Aorta (tissue), 5 donors: ENCODE results near the gene SPEM3. TPM values are rescaled to one million over a fixed set of nuclear protein-coding genes. Genes with fewer than 3 reads are reported as not detected.

Experiments
- ATAC-seq: fragments of 200-7000 bp; cut with Tn5 transposase; one replicate; pipeline ENCODE4 v1.9.1; 2022; ENCODE audit warnings: moderate library complexity; ENCODE audit not compliant: low FRiP score
- DNase-seq, 2 donors: peaks; one replicate each; pipeline ENCODE4 v3.0.0-alpha.2; 2020
- H3K27ac ChIP-seq, 2 donors: one replicate each; pipeline ENCODE4 v1.5.1; 2013; ENCODE audit warnings: low read length in 2 of 2, mild to moderate bottlenecking in 2 of 2, moderate library complexity in 2 of 2, control low read depth in 1 of 2, inconsistent platforms in 1 of 2, low read depth in 1 of 2
- H3K27me3 ChIP-seq, 2 donors: one replicate each; pipeline ENCODE4 v1.6.1; 2013; ENCODE audit warnings: control low read depth in 1 of 2, low read length in 1 of 2, mild to moderate bottlenecking in 1 of 2, moderate library complexity in 1 of 2; ENCODE audit not compliant: insufficient read depth in 2 of 2, control insufficient read depth in 1 of 2
- H3K36me3 ChIP-seq, 2 donors: one replicate each; pipeline ENCODE4 v1.6.1; 2013; ENCODE audit warnings: control low read depth in 1 of 2, low read length in 1 of 2, mild to moderate bottlenecking in 1 of 2; ENCODE audit not compliant: insufficient read depth in 2 of 2, control insufficient read depth in 1 of 2
- H3K4me1 ChIP-seq, 2 donors: one replicate each; pipeline ENCODE4 v1.6.1; 2013; ENCODE audit warnings: low read length in 2 of 2, control low read depth in 1 of 2, mild to moderate bottlenecking in 1 of 2, moderate library complexity in 1 of 2; ENCODE audit not compliant: insufficient read depth in 2 of 2, control insufficient read depth in 1 of 2
- H3K4me3 ChIP-seq, 2 donors: one replicate each; pipeline ENCODE4 v1.5.1; 2013; ENCODE audit warnings: low read length in 2 of 2, control low read depth in 1 of 2, mild to moderate bottlenecking in 1 of 2
- H3K9me3 ChIP-seq: one replicate; pipeline ENCODE4 v1.6.1; 2013; ENCODE audit warnings: mild to moderate bottlenecking, low read length; ENCODE audit not compliant: control insufficient read depth
- WGBS, 2 donors: extraction: QIAGEN DNeasy Blood & Tissue Kit; methylation state at CpG; one replicate each; pipeline ENCODE4 v1.1.7; 2013; 5-methylcytosine and 5-hydroxymethylcytosine counted together
- intact Hi-C, 2 donors: fragments of 100-400 bp; cut with DNase I; formaldehyde crosslinking; loops; one replicate each; pipeline versions ENCODE4 v1.14.2 to v1.15.0; 2022
- long read RNA-seq, 2 donors: library from polyadenylated mRNA; unstranded; transcript quantifications; one replicate each; pipeline ENCODE4 v2.0.0, GENCODE V29; 2020 to 2021
- polyA plus RNA-seq, 2 donors: library from polyadenylated mRNA; stranded (reverse); fragments of 200-250 nt; gene quantifications; one replicate each; pipeline ENCODE4 v1.2.3, GENCODE V29; 2013
- total RNA-seq, 2 donors: library from RNA; stranded (reverse); fragmentation: NEBNext Ultra II Directional; extraction: Animal tissue kit (Norgen Biotek cat#: 25700); gene quantifications; one replicate each; pipeline ENCODE4 v1.2.1, GENCODE V29; 2021
- donor health status: healthy with polysubstance abuse.
- donor health status: Bipolar disorder and iron deficiency.
- donor health status: DM: no; HTN: no; CAD: no.
- donor health status: DM: no; HTN: no; CAD: no.
- donor health status: DM: yes; HTN: yes; CAD: no.

The SPEM3 gene
- total RNA-seq, result not detected
- not detected for polyA plus RNA-seq
- long read RNA-seq, donor 1, result 0 reads
- long read RNA-seq, donor 2, result 0 reads

DNA sequence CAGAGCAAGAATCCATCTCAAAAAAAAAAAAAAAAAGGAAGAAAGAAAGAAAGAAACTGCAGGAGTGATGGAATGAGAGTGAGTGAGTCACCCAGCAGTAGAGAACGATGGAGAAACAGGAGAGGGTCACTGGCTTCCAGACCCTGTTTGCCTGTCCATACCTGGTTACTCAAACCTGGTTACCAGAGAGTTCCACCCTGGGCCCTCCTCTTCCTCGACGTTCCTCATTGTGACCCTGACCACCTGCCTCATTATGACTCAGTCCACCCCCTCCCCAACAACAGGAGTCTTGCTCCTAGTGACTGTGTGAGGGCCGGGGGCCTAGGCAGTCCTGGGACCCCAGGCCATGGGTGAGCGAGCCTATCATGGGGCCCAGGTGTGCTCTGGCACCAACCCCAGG is at the start of gene SPEM3:
SPEM3 (plus strand) TSS at position 301 of the 400 bp plus-strand sequence; CDS start at position 347, 46 bp downstream.
- ATAC-seq (no peak), DNase-seq (no peak)
- Histone ChIP-seq H3K4me1 (no peaks in the 10 kb centered on the region), H3K4me3 (no peak within 1 kb of the TSS), H3K27me3 (no peaks in the 10 kb centered on the region), H3K9me3 (no peaks in the 10 kb centered on the region), H3K27ac (no peak within 1 kb of the TSS), H3K36me3 (no peaks in the 10 kb centered on the region)
- WGBS, 2 donors, result 67 to 72% methylated on average over 5 of the region's 5 CpGs
- intact Hi-C loops, result no loop called here

GRCh38 chr17:7379134-7379533 is 49.5 kb upstream of the SPEM3 start:
- Histone ChIP-seq H3K27me3 (no peaks in the 10 kb centered on the region), H3K27ac (no peak overlapping the region), H3K4me1 (no peaks in the 10 kb centered on the region), H3K9me3 (no peaks in the 10 kb centered on the region), H3K4me3 (no peak overlapping the region), H3K36me3 (no peaks in the 10 kb centered on the region)
- DNase-seq (no peak), ATAC-seq (no peak)
- intact Hi-C loops, result no loop called here
- WGBS, 2 donors, result 96% methylated on average over 3 of the region's 3 CpGs

DNA sequence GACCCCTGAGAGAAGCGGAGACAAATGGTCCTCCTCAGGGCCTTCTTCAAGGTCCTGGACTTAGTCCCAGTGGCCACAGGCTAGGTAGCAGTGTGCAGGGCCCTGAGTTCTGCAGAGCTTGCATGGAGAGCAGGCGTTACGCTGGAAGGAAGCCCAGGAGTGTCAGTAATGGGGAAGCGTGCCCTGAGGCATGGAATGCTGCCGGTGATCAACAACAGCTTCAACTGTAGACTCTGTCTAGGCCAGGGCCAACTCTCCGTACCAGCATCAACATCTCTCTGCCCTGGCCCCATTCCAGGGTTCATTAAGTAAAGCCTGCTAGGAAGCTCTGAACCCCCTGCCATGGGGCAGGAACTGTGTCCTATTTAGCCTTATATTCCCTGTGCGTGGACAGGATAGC is 48.3 kb upstream of the SPEM3 start:
- intact Hi-C loops, result no loop called here
- H3K36me3 ChIP-seq, result no peaks in the 10 kb centered on the region
- ATAC-seq, result peak; percentile 44
- no peaks in the 10 kb centered on the region for H3K9me3 ChIP-seq
- 15 to 16% methylated on average over 7 of the region's 7 CpGs for WGBS, 2 donors
- DNase-seq, result peak in 1 of 2 donors; percentile 80
- H3K27ac ChIP-seq, result no peak overlapping the region
- no peaks in the 10 kb centered on the region for H3K27me3 ChIP-seq
- H3K4me3 ChIP-seq, result no peak overlapping the region
- H3K4me1 ChIP-seq, result no peaks in the 10 kb centered on the region

- Histone ChIP-seq H3K4me1 (no peaks in the 10 kb centered on the region), H3K27me3 (no peaks in the 10 kb centered on the region), H3K27ac (no peak within 1 kb of the TSS), H3K4me3 (peak within 1 kb of the TSS; percentile 24 to 42), H3K36me3 (no peaks in the 10 kb centered on the region), H3K9me3 (no peaks in the 10 kb centered on the region)
- WGBS, 2 donors, result 5 to 7% methylated on average over 29 to 52 of the region's 52 CpGs
- intact Hi-C loops, result no loop called here
- no peak for ATAC-seq
- DNase-seq, result peak; percentile 69 to 83
These were observed 47.6 kb upstream of the SPEM3 start, which contains the start of gene TNK1 for GRCh38 chr17:7380855-7381683. Gene TNK1 (plus strand): TSS chr17:7381089. CDS start chr17:7382927, 1,838 bp downstream.

DNA sequence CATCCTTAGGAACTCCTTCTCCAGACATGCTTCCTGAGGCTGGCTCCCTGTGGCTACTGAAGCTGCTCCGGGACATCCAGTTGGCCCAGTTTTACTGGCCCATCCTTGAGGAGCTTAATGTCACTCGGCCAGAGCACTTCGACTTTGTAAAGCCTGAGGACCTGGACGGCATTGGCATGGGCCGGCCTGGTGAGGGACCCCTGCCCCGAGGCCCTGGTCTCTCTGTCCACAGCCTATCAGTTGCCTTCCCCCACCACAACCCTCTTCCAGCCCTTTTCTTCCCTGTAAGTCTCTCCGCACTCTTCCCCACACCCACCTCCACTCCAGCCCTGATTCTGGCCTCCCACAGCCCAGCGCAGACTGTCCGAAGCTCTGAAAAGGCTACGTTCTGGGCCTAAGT is 45.8 kb upstream of the SPEM3 start:
- H3K27ac ChIP-seq, result no peak overlapping the region
- ATAC-seq (no peak), DNase-seq (no peak)
- H3K27me3 ChIP-seq, result no peaks in the 10 kb centered on the region
- H3K4me1 ChIP-seq, result no peaks in the 10 kb centered on the region
- intact Hi-C loops, result no loop called here
- WGBS, 2 donors, result 91 to 92% methylated on average over 10 of the region's 10 CpGs
- no peak overlapping the region for H3K4me3 ChIP-seq
- H3K36me3 ChIP-seq, result no peaks in the 10 kb centered on the region
- no peaks in the 10 kb centered on the region for H3K9me3 ChIP-seq

- Histone ChIP-seq H3K27ac (no peak overlapping the region), H3K4me3 (no peak overlapping the region), H3K9me3 (no peaks in the 10 kb centered on the region), H3K27me3 (no peaks in the 10 kb centered on the region), H3K36me3 (no peaks in the 10 kb centered on the region), H3K4me1 (no peaks in the 10 kb centered on the region)
- ATAC-seq, result no peak
- intact Hi-C loops, result no loop called here
- DNase-seq, result no peak
- WGBS, 2 donors, result 73 to 77% methylated on average over 10 to 11 of the region's 11 CpGs
These were observed 45.3 kb upstream of the SPEM3 start for GRCh38 chr17:7383371-7383741.

- Histone ChIP-seq H3K27me3 (no peaks in the 10 kb centered on the region), H3K36me3 (no peaks in the 10 kb centered on the region), H3K4me3 (no peak overlapping the region), H3K27ac (no peak overlapping the region), H3K9me3 (no peaks in the 10 kb centered on the region), H3K4me1 (no peaks in the 10 kb centered on the region)
- ATAC-seq (peak; percentile 80), DNase-seq (peak in 1 of 2 donors; percentile 56)
- WGBS, 2 donors, result 3 to 5% methylated on average over 55 to 65 of the region's 65 CpGs
- intact Hi-C loops, result no loop called here
These were observed 44.7 kb upstream of the SPEM3 start for GRCh38 chr17:7383742-7384488.

GRCh38 chr17:7384489-7385081 is 44.1 kb upstream of the SPEM3 start:
- Histone ChIP-seq H3K4me1 (no peaks in the 10 kb centered on the region), H3K36me3 (no peaks in the 10 kb centered on the region), H3K27ac (no peak overlapping the region), H3K27me3 (no peaks in the 10 kb centered on the region), H3K9me3 (no peaks in the 10 kb centered on the region), H3K4me3 (no peak overlapping the region)
- ATAC-seq (no peak), DNase-seq (no peak)
- 54% methylated on average over 23 of the region's 23 CpGs for WGBS, 2 donors
- intact Hi-C loops, result no loop called here
